OCI-LY3 (cell line): ENCODE results near the gene CPTP.

Source experiments
- H2AFZ ChIP-seq: fragments of 200-600, 300-600 bp; shearing (Covaris generic); 2 replicates; pipeline ENCODE4 v1.6.0; 2014; ENCODE audit warnings: antibody characterized with exemption, low read depth, low read length
- H3K27ac ChIP-seq: fragments of 200-600, 300-600 bp; sonication (generic); 2 replicates; pipeline ENCODE4 v1.5.1; 2014; ENCODE audit warnings: mild to moderate bottlenecking, low read length, moderate library complexity, mixed read lengths
- H3K27me3 ChIP-seq: fragments of 200-600, 300-600 bp; sonication (generic); 2 replicates; pipeline ENCODE4 v1.6.1; 2014; ENCODE audit warnings: low read depth, low read length, mixed read lengths
- H3K36me3 ChIP-seq: fragments of 200-600, 300-600 bp; sonication (generic); replicated peaks from 2 replicates; pipeline ENCODE3; 2014; ENCODE audit warnings: low read depth, low read length, mixed read lengths
- H3K4me1 ChIP-seq: fragments of 300-600, 200-600 bp; sonication (generic); 2 replicates; pipeline ENCODE4 v1.6.1; 2014; ENCODE audit warnings: low read length, mixed read lengths
- H3K4me2 ChIP-seq: fragments of 200-600, 300-600 bp; sonication (generic); 2 replicates; pipeline ENCODE4 v1.6.1; 2014; ENCODE audit warnings: low read length, mixed read lengths
- H3K4me3 ChIP-seq: fragments of 300-600, 200-600 bp; sonication (generic); 2 replicates; pipeline ENCODE4 v1.5.1; 2014; ENCODE audit warnings: antibody characterized with exemption, mild to moderate bottlenecking, low read length, moderate library complexity
- H3K79me2 ChIP-seq: fragments of 300-600, 200-600 bp; shearing (Covaris generic); 2 replicates; pipeline ENCODE4 v1.6.1; 2014; ENCODE audit warnings: mild to moderate bottlenecking, low read length, mixed read lengths
- H3K9ac ChIP-seq: fragments of 300-600, 200-600 bp; shearing (Covaris generic); 2 replicates; pipeline ENCODE4 v1.6.0; 2014; ENCODE audit warnings: mild to moderate bottlenecking, low read length, moderate library complexity
- H3K9me3 ChIP-seq: fragments of 200-600, 300-600 bp; shearing (Covaris generic); 2 replicates; pipeline ENCODE4 v1.6.1; 2014; ENCODE audit warnings: low read length, mixed read lengths; ENCODE audit not compliant: insufficient read depth
- H4K20me1 ChIP-seq: fragments of 200-600, 300-600 bp; sonication (generic); 2 replicates; pipeline ENCODE4 v1.6.1; 2016; ENCODE audit warnings: low read length, mixed read lengths; ENCODE audit not compliant: insufficient read depth
- CTCF ChIP-seq: fragments of 200-600, 300-600 bp; sonication (generic); IDR thresholded peaks from 2 replicates; pipeline ENCODE4 v1.5.1; 2014; ENCODE audit warnings: antibody characterized with exemption, low read length, low read depth
- EZH2phosphoT487 ChIP-seq: fragments of 200-600 bp; shearing (Covaris generic); IDR thresholded peaks from 2 replicates; pipeline ENCODE4 v1.6.1; 2018; ENCODE audit warnings: antibody characterized with exemption, mixed run types, low read depth

CPTP gene

GRCh38 chr1:1318777-1319645, 5.6 kb upstream of the CPTP start:
- no peak overlapping the region for H3K27ac ChIP-seq

DNA sequence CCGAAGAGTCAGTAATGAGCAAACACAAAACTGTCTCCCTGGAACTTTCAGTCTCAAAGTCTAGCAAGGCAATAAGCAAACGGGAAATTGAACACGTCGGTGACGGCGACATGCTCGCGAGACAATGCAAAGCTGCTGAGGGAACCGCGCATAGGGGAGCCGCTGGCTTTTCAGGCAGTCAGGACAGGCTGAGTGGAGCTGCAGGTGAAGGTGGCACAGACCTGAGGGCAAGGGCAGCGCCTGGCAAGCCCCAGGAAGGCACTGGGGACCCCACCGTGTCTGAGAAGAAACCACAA, 5.0 kb upstream of the CPTP start:
- H2AFZ ChIP-seq = no peak overlapping the region
- H4K20me1 ChIP-seq = peaks cover 27% of the 10 kb centered on the region
- H3K9ac ChIP-seq = no peak overlapping the region
- peaks cover 56% of the 10 kb centered on the region for H3K79me2 ChIP-seq
- no peak overlapping the region for H3K4me2 ChIP-seq
- TF ChIP-seq CTCF = no peak
- TF ChIP-seq EZH2phosphoT487 = no peak
- H3K4me3 ChIP-seq = no peak overlapping the region
- H3K27ac ChIP-seq = no peak overlapping the region
- H3K36me3 ChIP-seq = peaks cover 15% of the 10 kb centered on the region
- H3K9me3 ChIP-seq = no peaks in the 10 kb centered on the region
- H3K4me1 ChIP-seq = peaks cover 7% of the 10 kb centered on the region
- H3K27me3 ChIP-seq = no peaks in the 10 kb centered on the region

More at GRCh38 chr1:1318777-1319645, 5.6 kb upstream of the CPTP start:
- Histone ChIP-seq H3K36me3 (peaks cover 18% of the 10 kb centered on the region), H3K9ac (no peak overlapping the region), H4K20me1 (peaks cover 27% of the 10 kb centered on the region), H3K4me2 (no peak overlapping the region), H3K79me2 (peaks cover 51% of the 10 kb centered on the region), H3K27me3 (no peaks in the 10 kb centered on the region), H3K4me3 (no peak overlapping the region), H3K9me3 (no peaks in the 10 kb centered on the region), H3K4me1 (peaks cover 7% of the 10 kb centered on the region), H2AFZ (no peak overlapping the region)
- TF ChIP-seq EZH2phosphoT487 = no peak
- TF ChIP-seq CTCF = no peak

- H3K4me1 ChIP-seq = peaks cover 13% of the 10 kb centered on the region
- no peaks in the 10 kb centered on the region for H3K27me3 ChIP-seq
- no peak overlapping the region for H3K4me2 ChIP-seq
- no peaks in the 10 kb centered on the region for H3K9me3 ChIP-seq
- H3K79me2 ChIP-seq = peaks cover 67% of the 10 kb centered on the region
- H2AFZ ChIP-seq = no peak overlapping the region
- H4K20me1 ChIP-seq = peaks cover 27% of the 10 kb centered on the region
- H3K36me3 ChIP-seq = peaks cover 12% of the 10 kb centered on the region
- no peak overlapping the region for H3K27ac ChIP-seq
- H3K9ac ChIP-seq = no peak overlapping the region
- H3K4me3 ChIP-seq = no peak overlapping the region
- TF ChIP-seq CTCF = no peak
- no peak for TF ChIP-seq EZH2phosphoT487
Measured at GRCh38 chr1:1320666-1321448, 3.7 kb upstream of the CPTP start.

GRCh38 chr1:1321477-1321876, 3.1 kb upstream of the CPTP start:
- Histone ChIP-seq H2AFZ (no peak overlapping the region), H3K4me3 (no peak overlapping the region), H3K27me3 (no peaks in the 10 kb centered on the region), H4K20me1 (peaks cover 30% of the 10 kb centered on the region), H3K27ac (no peak overlapping the region), H3K4me2 (no peak overlapping the region), H3K79me2 (peaks cover 69% of the 10 kb centered on the region), H3K9ac (no peak overlapping the region), H3K4me1 (peaks cover 15% of the 10 kb centered on the region), H3K9me3 (no peaks in the 10 kb centered on the region), H3K36me3 (peaks cover 12% of the 10 kb centered on the region)
- TF ChIP-seq EZH2phosphoT487 (no peak), CTCF (no peak)
